ENCODE data around the gene KCNK17. TPM values are rescaled to one million over a fixed set of nuclear protein-coding genes. Genes with fewer than 3 reads are reported as not detected.

Gene KCNK17
- polyA plus RNA-seq, 3 donors: not detected

DNA sequence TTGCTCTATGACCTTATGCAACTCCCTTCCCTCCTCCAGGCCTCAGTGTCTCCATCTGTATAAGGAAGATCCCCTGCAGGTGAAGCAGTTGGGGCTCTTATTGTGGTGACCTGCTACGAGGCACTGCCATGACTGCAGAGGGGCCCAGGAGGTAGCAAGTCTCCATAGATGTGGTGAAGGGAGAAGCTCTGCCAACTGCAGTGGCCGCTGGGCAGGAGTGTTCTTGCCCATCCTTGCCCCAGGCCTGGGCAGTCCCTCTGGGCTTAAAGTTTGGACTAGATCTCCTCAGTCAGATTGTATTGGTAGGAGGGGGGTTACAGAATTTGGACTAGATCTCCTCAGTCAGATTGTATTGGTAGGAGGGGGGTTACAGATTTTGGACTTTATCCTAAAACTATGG is 12.2 kb downstream of the KCNK17 start:
- WGBS (ENCODE audit: insufficient coverage): 100% methylated on average over 2 of the region's 2 CpGs
- intact Hi-C loops (cut with micrococcal nuclease): loop anchor here in 1 of 2 donors (10.0 kb wide), 1 partner anchor 77 kb away; the partner anchor contains the start of gene KCNK5
- no peak overlapping the region for H3K4me3 Mint-ChIP-seq

GRCh38 chr6:39301606-39302005 is 12.6 kb downstream of the KCNK17 start:
- Histone ChIP-seq H3K9ac (ENCODE audit: insufficient read depth, low read length, poor library complexity, severe bottlenecking) (no peak overlapping the region), H3K4me2 (replicated peaks; ENCODE audit: extremely low read depth, low read length, poor library complexity, severe bottlenecking) (no peak overlapping the region), H2AFZ (ENCODE audit: insufficient read depth, low read depth, low read length, poor library complexity, severe bottlenecking) (no peak overlapping the region), H3K4me3 (replicated peaks in 1 of 3; ENCODE audit: low read depth in 2 of 3, low read length in 3 of 3) (no peak overlapping the region), H3K36me3 (replicated peaks in 1 of 2; ENCODE audit: control insufficient read depth in 1 of 2, insufficient read depth in 2 of 2, low read length in 2 of 2) (no peaks in the 10 kb centered on the region), H3K27ac (ENCODE audit: low read depth in 1 of 2, low read length in 2 of 2) (no peak overlapping the region), H3K27me3 (ENCODE audit: control insufficient read depth in 2 of 2, insufficient read depth in 2 of 2, low read length in 2 of 2) (no peaks in the 10 kb centered on the region), H3K79me2 (ENCODE audit: insufficient read depth, low read length) (no peaks in the 10 kb centered on the region), H3K9me3 (replicated peaks in 1 of 2; ENCODE audit: control insufficient read depth in 1 of 2, insufficient read depth in 1 of 2, low read length in 2 of 2) (no peaks in the 10 kb centered on the region), H4K20me1 (ENCODE audit: insufficient read depth, low read length) (no peaks in the 10 kb centered on the region), H3K4me1 (ENCODE audit: control insufficient read depth in 1 of 2, insufficient read depth in 2 of 2, low read length in 2 of 2) (peaks cover 8 to 15% of the 10 kb centered on the region in 2 donors)
- Mint-ChIP-seq H3K9me3 (peaks cover 0 to 6% (median 0%) of the 10 kb centered on the region in 7 donors), H3K4me1 (peaks cover 18% of the 10 kb centered on the region), H3K4me3 (no peak overlapping the region), H3K36me3 (no peaks in the 10 kb centered on the region), H3K27ac (no peak overlapping the region), H3K27me3 (ENCODE audit: low read depth in 3 of 3) (peaks cover 4 to 8% (median 7%) of the 10 kb centered on the region in 3 donors)
- WGBS (ENCODE audit: insufficient coverage): 93% methylated on average over 6 of the region's 7 CpGs
- DNase-seq: no peak
- TF ChIP-seq CTCF (IDR thresholded peaks at IDR 0.05): no peak
- intact Hi-C loops (cut with micrococcal nuclease): loop anchor here in 1 of 2 donors (10.0 kb wide), 1 partner anchor 77 kb away; the partner anchor contains the start of gene KCNK5

More for the DNA sequence above, 12.2 kb downstream of the KCNK17 start:
- Mint-ChIP-seq H3K36me3 (no peaks in the 10 kb centered on the region), H3K4me1 (peaks cover 18% of the 10 kb centered on the region), H3K27ac (no peak overlapping the region), H3K27me3 (ENCODE audit: low read depth in 3 of 3) (peaks cover 4 to 8% (median 7%) of the 10 kb centered on the region in 3 donors), H3K9me3 (peaks cover 0 to 6% (median 0%) of the 10 kb centered on the region in 7 donors)
- DNase-seq: no peak
- Histone ChIP-seq H3K4me3 (replicated peaks in 1 of 3; ENCODE audit: low read depth in 2 of 3, low read length in 3 of 3) (no peak overlapping the region), H4K20me1 (ENCODE audit: insufficient read depth, low read length) (no peaks in the 10 kb centered on the region), H3K36me3 (replicated peaks in 1 of 2; ENCODE audit: control insufficient read depth in 1 of 2, insufficient read depth in 2 of 2, low read length in 2 of 2) (no peaks in the 10 kb centered on the region), H3K79me2 (ENCODE audit: insufficient read depth, low read length) (no peaks in the 10 kb centered on the region), H2AFZ (ENCODE audit: insufficient read depth, low read depth, low read length, poor library complexity, severe bottlenecking) (no peak overlapping the region), H3K9me3 (replicated peaks in 1 of 2; ENCODE audit: control insufficient read depth in 1 of 2, insufficient read depth in 1 of 2, low read length in 2 of 2) (no peaks in the 10 kb centered on the region), H3K9ac (ENCODE audit: insufficient read depth, low read length, poor library complexity, severe bottlenecking) (no peak overlapping the region), H3K27ac (ENCODE audit: low read depth in 1 of 2, low read length in 2 of 2) (no peak overlapping the region), H3K4me2 (replicated peaks; ENCODE audit: extremely low read depth, low read length, poor library complexity, severe bottlenecking) (no peak overlapping the region), H3K4me1 (ENCODE audit: control insufficient read depth in 1 of 2, insufficient read depth in 2 of 2, low read length in 2 of 2) (peaks cover 8 to 15% of the 10 kb centered on the region in 2 donors), H3K27me3 (ENCODE audit: control insufficient read depth in 2 of 2, insufficient read depth in 2 of 2, low read length in 2 of 2) (no peaks in the 10 kb centered on the region)
- no peak for TF ChIP-seq CTCF (IDR thresholded peaks at IDR 0.05)
